Hematopoietic multipotent progenitor cell treated with erythropoietin and hydrocortisone succinate and interleukin-3 and kit ligand, for 6 days (in vitro differentiated cells): ENCODE results near the gene ARHGAP24.
"Not testable (repeated sequence)": the region's sequence is repeated elsewhere in the genome, so short reads cannot be mapped to it uniquely, and the experiment has no call there.

Experiments
- DNase-seq: peaks from one replicate; pipeline ENCODE4 v3.0.0-alpha.2; 2015

Gene ARHGAP24

DNA sequence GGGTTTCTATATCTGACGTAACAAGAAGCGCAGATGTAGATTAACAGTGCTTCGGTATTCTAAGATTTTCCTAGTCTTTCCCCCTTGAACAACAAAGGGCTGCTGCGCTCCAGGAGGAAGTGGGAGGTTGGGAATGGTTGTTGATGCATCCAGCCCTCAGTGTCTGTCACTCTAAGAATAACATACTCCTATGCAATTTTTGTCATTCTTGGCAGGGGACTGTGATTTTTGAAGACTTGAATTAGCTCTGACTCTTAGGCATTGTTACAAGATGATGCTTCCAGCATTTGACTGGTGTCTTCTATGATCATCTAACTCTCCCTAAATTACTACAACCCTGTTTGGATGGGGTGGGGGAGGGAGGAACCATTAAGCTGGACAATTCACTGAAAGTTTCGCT, 394.2 kb downstream of the ARHGAP24 start:
- no peak for DNase-seq

DNA sequence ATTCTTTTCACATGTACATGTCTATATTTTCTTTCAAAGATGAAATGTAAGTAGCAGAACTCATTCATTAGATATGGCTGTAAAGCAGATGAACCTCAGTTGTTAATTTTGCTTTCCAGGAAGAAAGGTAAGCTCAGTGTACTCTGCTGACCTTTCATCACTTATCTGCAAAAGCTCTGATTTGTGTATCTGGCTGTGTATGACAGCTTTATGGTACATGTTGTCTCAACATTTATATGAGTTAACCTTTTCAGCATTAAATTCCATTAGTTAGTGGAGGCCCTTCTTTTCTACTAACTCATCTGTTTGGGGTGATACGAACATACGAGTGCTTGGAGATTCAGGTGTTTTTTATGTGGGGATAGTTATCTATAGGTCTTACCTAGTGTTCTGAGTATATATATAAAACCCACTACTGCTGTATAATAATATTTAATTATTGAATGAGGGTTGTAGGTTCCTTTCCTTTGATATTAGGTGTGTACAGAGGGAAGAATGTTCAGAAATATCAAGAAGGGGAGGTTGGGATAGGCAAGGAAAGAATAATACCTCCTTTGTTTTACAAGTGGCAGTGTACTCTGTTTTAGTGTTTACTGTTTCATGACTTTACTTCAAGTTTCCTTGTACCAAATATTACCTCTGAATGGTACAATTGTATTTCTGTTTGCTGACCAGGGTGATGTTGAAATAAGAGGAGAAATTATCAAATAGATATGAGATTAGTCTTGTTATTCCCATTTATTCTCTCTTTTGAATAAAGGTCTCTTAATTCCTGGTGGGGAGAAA, 395.5 kb downstream of the ARHGAP24 start:
- no peak for DNase-seq

DNA sequence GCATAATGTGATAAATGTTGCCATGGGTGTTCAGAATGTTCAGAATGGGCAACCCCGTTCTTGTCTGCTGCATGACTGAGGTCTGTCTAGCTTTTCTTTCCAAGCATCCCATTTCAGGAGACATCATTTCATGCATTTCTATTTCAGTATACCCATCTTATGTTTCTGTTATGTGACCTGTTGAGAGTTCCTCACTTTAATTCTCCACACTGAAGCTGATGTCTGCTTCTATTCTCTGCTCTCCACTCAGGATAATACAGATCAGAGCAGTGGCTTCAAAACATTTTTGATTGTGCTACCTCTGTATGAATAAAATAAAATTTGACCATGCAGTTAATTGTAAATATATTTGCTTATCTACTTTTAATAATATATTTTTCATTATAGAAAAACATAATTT, 398.6 kb downstream of the ARHGAP24 start:
- DNase-seq = no peak

DNA sequence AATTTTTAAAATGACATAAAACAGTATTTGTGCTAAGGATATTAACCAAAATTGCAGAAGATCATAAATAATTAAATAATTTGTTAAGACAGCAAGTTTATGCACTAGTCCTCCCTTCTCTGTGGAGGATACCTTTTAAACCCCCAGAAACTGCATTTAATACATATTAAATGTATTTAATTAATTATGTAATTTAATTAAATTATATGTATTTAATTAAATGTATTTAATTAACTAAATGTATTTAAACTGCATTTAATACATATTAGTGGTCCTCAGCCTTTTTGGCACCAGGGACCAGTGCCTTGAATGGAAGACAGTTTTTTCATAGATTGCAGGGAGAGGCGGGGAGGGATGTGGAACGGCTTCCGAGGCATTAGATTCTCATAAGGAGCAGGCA, 404.6 kb downstream of the ARHGAP24 start:
- DNase-seq = no peak

DNA sequence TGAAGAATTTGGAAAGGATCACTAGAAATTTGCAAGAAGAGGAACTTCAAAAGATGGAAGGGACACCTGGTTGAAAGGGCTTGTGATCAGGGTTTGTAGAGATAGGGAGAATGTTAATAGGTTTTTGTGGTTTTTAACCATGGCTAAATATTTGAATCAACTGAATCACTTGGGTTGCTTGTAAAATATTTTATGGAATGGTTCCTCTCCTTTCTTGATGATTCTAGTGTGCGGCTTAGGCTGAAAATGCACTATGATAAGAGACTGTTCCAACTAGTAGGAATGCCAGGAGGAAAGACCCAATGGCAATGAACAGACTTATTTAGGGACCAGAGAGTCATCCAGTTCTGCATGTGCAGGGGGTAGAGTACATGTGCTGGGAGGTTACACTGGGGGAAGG, 408.2 kb downstream of the ARHGAP24 start:
- no peak for DNase-seq

DNA sequence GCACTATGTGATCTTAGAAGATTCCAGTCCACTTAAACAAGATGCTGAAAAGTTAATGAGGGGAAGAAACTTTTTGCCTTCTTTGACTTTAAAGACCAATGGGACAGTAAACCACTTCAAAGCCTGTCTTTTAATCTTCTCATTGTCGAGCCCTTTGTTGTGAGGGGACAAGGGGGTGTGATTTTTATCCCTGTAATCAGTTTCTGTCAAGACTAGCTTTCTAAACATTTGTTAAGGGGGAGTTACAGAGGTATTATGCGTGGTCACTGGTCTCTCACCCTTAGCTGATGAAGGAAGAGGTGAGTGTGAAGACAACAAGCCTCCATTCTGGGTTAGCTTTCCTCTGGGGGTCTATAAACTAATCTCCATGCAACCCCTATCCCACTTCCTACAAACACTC, 409.3 kb downstream of the ARHGAP24 start:
- DNase-seq = no peak

DNA sequence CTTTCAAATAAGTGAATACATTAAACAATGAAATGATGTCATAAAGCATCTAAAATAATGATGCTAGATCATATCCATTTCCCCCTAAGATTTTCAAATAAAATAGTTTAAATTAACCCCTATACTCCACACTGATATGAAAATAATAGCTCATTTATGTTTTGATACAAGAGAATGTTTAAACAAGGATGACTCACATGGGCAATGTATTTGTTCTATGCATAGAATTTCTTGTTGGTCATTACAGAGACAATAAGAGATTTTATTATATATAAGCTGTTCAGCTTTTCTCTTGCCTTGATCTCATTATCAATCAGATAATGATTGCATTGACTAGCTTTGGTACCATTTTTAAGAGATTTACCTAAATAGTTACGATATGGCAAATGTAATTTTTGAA, 411.7 kb downstream of the ARHGAP24 start:
- DNase-seq = no peak

DNA sequence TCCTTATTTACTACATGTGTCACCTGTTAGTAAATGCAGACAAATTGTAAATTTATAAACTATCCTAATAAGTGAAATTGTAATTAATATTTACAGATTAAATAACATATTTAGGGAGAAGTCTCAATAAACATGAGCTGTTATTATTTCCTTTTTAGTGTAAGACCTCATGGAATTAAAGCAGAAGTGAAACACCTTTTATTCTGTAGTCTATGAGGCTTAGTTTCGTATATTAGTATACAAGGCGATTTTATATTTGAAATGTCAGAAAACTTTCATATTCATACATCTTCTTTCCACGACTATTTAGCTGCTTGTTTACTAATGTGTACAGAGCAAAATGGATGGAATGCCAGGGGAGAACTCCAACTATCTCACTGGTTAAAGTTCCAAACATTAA, 414.4 kb downstream of the ARHGAP24 start:
- no peak for DNase-seq

DNA sequence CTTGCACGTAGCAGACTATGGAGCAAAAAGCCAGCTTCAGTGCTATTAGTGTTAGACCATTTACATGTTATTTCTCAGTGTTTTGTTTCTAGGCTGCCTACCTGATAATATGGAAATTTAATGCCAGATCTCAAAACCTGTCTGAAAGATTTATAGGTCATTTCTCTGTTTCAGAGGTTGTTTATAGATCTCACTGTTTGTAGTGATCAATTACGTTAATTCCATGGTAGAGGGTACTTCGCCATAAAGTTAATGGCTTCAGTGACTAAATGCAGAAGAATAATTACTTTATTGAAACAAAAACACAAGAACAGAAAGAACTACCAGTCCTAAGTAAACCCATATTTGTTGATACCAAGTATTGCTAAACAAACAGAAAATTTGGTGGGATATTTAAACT, 420.8 kb downstream of the ARHGAP24 start:
- no peak for DNase-seq

DNA sequence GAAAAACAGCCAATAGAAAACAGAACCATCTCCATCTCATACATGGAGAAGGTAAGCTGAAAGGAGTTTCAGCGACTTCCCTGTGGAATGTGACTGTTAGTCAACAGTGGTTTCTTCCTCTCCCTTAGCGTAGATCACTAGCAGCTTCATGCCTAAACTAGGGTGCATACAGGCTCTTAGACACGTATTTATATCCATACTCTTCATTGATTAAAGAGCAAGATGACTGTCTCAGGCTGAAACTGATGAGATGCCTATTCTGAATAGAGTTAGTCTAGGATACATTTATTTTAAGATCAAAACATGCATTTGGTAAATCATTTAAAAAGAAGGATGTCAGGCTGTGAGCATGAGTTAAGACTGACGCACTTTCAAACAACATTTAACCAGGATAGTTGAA, 423.3 kb downstream of the ARHGAP24 start:
- DNase-seq = no peak

DNA sequence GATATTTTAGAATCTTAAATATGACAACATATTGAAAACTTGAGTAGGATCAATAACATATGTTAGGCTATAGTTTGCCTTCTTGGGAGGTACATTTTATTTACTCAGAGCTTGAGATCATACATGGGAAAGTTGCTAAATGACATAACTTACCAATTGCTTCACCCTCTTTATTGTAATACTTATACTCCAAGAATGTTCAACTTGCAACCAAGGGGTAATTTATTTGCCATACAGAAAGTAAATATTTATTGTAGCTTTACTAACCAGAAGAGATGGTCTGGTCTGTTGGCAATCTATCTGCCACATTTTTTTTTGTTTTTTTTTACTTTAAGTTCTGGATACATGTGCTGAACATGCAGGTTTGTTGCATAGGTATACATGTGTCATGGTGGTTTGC, 426.6 kb downstream of the ARHGAP24 start:
- DNase-seq = no peak

DNA sequence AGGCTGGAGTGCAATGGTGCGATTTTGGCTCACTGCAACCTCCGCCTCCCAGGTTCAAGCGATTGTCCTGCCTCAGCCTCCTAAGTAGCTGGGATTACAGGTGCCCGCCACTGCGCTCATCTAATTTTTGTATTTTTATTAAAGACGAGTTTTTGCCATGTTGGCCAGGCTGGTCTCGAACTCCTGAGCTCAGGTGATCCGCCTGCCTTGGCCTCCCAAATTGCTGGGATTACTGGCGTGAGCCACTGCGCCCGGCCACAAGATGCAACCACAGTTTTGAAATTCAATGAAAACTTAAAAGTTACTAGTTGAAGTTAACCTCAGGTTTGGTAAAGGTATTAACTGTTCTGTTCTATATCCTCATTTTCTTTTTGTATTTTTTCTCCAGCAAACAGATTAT, 427.7 kb downstream of the ARHGAP24 start:
- not testable (repeated sequence) for DNase-seq

DNA sequence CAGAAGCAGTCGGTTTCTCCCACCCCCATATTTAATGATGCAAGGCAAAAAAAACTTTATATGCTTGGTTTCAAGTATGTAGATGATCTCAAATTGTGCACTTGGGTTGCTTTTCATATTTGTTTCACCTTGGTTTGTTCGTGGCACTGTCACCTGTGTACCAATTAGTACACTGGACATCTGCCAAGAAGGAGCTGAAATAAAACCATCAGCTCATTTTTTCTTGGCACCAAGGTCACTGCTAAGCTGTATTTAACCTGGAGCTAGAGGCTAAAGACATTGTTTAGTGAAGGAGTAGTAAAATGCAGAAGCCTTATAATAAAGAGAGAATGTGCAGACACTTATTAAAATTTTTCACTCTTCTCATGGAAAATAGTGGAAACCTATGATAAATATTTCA, 430.8 kb downstream of the ARHGAP24 start:
- DNase-seq = no peak

DNA sequence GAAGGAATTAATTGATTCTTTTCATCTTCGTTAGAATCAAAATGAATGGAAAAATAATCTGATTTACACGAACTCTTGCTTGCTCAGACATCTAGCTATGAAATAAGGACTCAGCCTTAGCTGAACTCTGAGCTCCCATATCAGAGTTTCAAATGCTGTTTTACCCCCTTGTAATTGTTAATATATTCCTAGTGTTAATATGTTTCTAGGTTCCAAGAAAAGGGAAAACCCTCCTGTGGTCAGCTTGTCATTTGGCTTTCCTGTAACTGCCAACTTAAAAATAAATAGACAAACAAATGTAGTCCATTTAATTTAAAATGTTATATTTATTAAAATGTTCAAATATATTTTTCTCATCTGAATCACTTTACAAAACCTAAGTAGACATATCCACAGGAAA, 432.1 kb downstream of the ARHGAP24 start:
- DNase-seq = no peak

DNA sequence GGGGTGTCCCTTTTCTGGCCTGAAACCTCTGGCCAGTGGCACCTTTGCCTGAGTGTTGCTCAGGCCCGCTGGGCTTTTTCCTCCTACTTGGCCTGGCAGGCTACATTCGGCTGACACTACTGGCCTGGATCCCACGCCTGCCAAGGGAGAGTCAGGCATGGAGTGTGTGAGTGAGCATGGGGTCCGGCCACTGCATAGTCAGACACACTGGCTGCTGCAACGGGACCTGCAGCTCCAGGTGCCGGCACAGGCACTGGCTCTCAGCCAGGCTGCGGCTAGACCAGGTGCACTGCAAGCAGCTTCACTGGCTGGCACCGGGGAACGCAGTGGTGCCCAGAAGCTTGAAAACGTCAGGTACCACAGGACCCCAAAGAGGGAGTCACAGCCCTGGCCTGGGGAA, 434.9 kb downstream of the ARHGAP24 start:
- no peak for DNase-seq

DNA sequence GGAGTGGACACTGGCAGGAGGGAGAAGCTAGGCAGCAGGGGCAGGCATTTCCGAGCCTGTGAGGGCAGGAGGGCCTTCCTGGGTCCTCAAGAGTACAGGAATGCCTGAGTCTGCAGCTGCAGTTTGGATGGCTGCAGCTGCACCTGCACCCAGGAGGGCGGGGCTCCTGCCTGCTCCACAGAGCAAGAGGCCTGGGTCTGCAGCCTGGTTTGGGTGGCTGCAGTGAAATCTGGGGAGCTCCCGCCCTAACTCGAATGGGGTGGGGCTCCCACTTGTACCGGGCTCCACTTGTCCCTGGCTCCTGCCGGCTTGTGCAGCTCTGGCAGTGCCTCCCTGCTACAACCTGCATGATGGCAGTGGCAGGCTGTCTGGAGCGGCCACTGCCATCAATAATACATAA, 436.0 kb downstream of the ARHGAP24 start:
- no peak for DNase-seq

DNA sequence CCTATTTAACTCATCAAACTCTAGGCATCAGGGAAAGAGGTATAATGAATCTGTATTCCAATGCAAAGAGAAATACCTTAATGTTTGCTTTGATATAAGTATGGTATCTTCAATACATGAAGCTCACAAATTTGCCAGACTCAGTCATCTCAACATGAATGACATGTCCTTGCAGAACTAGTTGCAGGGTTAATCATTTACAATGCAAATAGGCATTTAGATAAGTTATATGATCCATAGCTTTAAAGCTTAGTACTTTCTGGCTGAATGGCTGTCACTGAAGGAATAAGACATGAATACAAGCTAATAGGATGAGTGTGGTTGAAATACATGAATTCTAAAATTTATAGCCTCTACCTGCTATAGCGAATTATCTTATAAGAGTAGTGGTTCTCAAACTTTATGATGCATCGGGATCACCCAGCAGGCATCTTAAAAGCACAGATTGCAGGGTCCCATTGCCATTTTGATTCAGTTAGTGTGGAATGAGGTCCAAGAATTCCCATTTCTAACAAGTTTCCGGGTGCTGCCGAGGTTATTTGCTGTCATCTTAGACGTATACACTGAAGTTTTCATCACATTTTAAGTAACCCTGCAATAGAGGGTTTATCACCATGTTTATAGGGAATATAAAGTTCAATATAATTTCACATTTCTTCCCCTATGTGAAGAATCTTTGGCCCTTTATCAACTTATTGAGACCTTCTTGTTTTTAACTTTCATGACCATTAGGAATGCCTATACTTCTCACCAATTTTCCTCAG, 439.2 kb downstream of the ARHGAP24 start:
- DNase-seq = no peak

DNA sequence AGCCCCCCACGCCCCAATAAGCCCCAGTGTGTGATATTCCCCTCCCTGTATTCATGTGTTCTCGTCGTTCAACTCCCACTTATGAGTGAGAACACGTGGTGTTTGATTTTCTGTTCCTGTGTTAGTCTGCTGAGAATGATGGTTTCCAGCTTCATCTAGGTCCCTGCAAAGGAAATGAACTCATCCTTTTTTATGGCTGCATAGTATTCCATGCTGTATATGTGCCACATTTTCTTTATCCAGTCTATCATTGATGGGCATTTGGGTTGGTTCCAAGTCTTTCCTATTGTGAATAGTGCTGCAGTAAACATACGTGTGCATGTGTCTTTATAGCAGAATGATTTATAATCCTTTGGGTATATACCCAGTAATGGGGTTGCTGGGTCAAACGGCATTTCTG, 440.6 kb downstream of the ARHGAP24 start:
- DNase-seq = not testable (repeated sequence)

DNA sequence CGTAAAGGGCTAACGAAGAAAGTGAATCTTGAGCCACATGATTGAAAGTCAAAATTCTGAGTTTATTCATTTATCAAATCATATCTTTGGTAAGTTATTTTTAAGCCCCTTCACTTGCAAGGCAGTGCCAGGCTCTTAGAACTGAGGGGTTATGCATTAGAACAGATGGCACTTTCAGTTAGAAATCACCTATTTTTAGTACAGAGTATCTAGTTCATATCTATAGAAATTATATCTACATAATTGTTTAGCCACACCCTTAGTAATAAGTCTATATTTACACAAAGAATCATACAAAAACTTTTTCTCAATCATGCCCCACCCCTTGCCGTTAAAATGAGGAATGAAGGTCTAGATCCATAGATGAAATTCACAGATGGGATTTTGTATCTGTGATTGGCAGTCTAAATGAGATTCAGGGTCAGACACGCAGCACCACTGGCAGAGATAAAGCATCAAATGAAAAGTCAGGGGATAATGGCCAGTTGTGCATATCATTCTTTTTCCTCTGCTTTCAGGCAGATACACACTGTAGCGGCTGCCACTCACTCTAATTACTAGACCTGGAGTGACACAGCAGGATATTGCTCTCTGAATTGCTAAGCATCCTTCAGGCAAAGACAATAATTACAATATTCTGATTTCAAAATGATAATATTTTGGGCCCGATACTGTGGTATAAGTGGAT, 444.4 kb downstream of the ARHGAP24 start:
- DNase-seq = no peak

DNA sequence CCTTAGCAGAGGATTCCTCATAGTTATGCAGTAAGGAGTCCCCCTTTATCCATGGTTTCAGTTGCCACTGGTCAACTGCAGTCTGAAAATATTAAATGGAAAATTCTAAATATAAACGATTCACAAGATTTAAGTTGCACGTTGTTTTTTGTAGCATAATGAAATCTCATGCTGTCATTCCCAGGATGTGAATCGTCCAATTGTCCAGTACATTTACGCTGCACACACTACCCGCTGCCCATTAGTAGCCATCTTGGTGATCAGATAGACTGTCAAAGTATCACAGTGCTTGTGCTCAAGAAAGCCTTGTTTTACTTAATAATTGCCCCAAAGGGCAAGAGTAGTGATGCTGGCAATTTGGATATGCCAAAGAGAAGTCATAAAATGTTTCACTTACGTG, 450.1 kb downstream of the ARHGAP24 start:
- DNase-seq = no peak

DNA sequence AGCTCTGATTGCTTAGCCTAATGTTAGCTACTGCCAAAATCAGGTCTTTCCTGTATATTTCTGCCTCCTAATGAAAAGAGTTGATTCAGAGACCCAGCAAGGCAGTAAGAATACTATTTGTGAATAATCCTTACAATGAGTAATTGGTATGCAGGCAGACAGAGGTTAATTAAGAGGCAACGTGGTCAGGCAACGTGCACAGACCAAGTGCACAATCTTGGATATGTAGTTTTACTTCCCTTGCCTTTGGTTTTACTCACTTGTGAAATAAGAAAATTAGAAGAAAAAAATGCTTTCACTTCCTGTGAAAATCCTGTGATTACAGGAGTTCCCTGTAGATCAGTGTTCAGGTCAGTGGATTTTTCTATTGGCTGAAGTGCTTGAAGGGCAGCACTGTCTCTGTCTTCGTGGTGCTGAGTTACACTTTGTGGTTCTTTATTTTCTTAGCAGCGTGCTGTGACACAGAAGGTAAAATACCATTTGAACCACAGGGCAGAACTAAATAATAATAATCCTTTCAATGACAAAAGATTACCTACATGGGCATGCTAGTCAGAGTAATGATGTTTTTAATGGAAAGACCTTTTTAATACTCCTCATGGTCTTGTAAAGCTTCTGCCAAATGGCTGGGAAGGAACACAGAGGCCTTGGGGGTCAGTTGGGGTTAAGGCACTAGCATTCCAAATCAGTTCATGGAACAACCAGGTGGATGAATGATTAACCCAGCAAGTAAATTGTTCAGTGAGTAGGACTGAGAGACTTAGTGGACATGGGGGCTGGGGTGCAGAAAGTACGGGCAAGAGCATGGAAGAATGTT, 454.0 kb downstream of the ARHGAP24 start:
- DNase-seq = no peak

DNA sequence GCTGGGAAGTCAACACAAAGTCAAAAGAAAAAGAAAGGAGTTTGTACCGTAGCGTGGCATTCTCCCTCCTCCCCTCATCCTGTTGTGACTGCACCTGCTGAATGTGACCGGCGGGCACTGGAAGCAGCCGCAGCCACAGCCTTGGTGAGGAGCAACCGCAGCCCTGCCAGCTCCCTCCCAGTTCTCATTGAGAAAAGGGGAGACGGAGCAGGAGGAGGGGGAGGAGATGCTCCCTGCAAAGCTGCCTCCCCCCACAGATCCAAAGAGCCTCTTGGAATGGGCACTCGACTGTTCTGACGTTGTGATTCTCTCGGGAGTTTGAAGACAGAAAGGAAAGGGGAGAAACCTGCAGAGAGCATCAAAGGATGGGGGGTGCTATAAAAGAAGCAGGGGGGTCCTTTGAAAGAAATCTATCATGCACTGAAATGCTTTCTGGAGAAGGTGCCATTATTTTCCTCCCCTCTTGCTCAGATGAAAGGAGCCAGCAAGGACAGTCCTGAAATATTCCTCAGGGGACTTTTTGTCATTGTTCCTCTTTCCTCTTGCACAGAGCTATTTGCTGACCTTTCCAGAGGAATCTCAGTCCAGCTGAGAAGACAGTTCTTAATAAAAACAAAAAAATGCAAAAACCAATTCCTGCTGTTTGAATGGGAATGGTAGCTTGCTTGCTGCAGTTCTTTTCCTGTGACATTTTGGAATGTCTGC, 455.2 kb downstream of the ARHGAP24 start:
- no peak for DNase-seq
